Measurements from ENCODE around the gene STAG1. TPM values are rescaled to one million over a fixed set of nuclear protein-coding genes. Genes with fewer than 3 reads are reported as not detected.
"Not testable (repeated sequence)": the region's sequence is repeated elsewhere in the genome, so short reads cannot be mapped to it uniquely, and the experiment has no call there.

Gene STAG1
- total and polyA plus RNA-seq, 7 experiments from 2014 or later, result 18.5 to 50.7 (median 42.0) TPM

GRCh38 chr3:136736950-136737349 lies 15.2 kb downstream of the STAG1 start:
- Mint-ChIP-seq H3K27ac (peak overlapping the region in 1 of 9 donors; percentile 26), H3K4me1 (peaks cover 35 to 83% (median 58%) of the 10 kb centered on the region in 7 donors), H3K4me3 (peak overlapping the region in 1 of 10 donors; percentile 64), H3K36me3 (peaks cover 6 to 19% (median 11%) of the 10 kb centered on the region in 5 donors)
- H3K36me3 ChIP-seq (ENCODE audit: control insufficient read depth in 2 of 3, insufficient read depth in 3 of 3, low read length in 3 of 3); H3K9me3 Mint-ChIP-seq; H3K27me3 ChIP-seq (ENCODE audit: control insufficient read depth in 2 of 2, insufficient read depth in 2 of 2, low read length in 2 of 2); DNase-seq; H3K27me3 Mint-ChIP-seq; H3K4me3 ChIP-seq (ENCODE audit: low read length); H3K9me3 ChIP-seq (ENCODE audit: control insufficient read depth in 2 of 3, low read length in 3 of 3); ATAC-seq; intact Hi-C loops (cut with micrococcal nuclease); POLR2A ChIA-PET; H3K27ac ChIP-seq (ENCODE audit: low read depth, low read length): not testable (repeated sequence)
- CTCF ChIA-PET, result interaction anchor here (0.6 to 2.0 kb wide), 4 partner anchors 15 to 1209 kb away, joined by 3 to 4 read pairs (median 3); partner anchors contain the start of gene STAG1
- H3K4me1 ChIP-seq (ENCODE audit: control insufficient read depth in 2 of 2, insufficient read depth in 2 of 2, low read length in 2 of 2), result peaks cover 7 to 22% of the 10 kb centered on the region in 2 donors

DNA sequence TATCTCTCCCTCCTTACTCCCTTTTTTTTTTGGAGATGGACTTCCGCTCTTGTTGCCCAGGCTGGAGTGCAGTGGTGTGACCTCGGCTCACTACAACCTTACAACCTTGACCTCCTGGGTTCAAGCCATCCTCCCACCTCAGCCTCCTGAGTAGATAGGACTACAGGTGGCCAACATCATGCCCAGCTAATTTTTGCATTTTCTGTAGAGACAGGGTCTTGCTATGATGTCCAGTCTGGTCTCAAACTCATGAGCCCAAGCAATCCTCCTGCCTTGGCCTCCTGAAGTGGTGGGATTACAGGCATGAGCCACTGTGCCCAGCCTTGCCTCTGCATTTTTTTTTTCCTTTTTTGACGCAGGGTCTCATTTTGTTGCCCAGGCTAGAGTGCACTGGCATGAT lies 17.1 kb downstream of the STAG1 start:
- ATAC-seq (no peak), DNase-seq (no peak)
- Mint-ChIP-seq H3K27ac (peak overlapping the region in 6 of 9 donors; percentile 3 to 83 (median 42)), H3K27me3 (no peaks in the 10 kb centered on the region), H3K4me3 (peak overlapping the region in 3 of 10 donors; percentile 15 to 40 (median 35)), H3K36me3 (peaks cover 6 to 14% (median 7%) of the 10 kb centered on the region in 5 donors), H3K9me3 (no peaks in the 10 kb centered on the region), H3K4me1 (peaks cover 43 to 85% (median 62%) of the 10 kb centered on the region in 7 donors)
- H3K4me1 ChIP-seq (ENCODE audit: control insufficient read depth in 2 of 2, insufficient read depth in 2 of 2, low read length in 2 of 2), result peaks cover 20 to 37% of the 10 kb centered on the region in 2 donors
- no peak overlapping the region for H3K27ac ChIP-seq (ENCODE audit: low read depth, low read length)
- H3K27me3 ChIP-seq (ENCODE audit: control insufficient read depth in 2 of 2, insufficient read depth in 2 of 2, low read length in 2 of 2), result no peaks in the 10 kb centered on the region
- no peaks in the 10 kb centered on the region for H3K36me3 ChIP-seq (ENCODE audit: control insufficient read depth in 2 of 3, insufficient read depth in 3 of 3, low read length in 3 of 3)
- intact Hi-C loops (cut with micrococcal nuclease), result no loop called here
- H3K4me3 ChIP-seq (ENCODE audit: low read length), result no peak overlapping the region
- CTCF ChIA-PET, result interaction anchor here (0.6 to 2.0 kb wide), 3 partner anchors 17 to 343 kb away, joined by 3 to 4 read pairs (median 4); partner anchors contain the start of gene STAG1
- POLR2A ChIA-PET, result interaction anchor here (0.8 kb wide), 1 partner anchor 18 kb away, joined by 4 read pairs; no protein-coding TSS in a partner anchor
- H3K9me3 ChIP-seq (ENCODE audit: control insufficient read depth in 2 of 3, low read length in 3 of 3), result no peaks in the 10 kb centered on the region

DNA sequence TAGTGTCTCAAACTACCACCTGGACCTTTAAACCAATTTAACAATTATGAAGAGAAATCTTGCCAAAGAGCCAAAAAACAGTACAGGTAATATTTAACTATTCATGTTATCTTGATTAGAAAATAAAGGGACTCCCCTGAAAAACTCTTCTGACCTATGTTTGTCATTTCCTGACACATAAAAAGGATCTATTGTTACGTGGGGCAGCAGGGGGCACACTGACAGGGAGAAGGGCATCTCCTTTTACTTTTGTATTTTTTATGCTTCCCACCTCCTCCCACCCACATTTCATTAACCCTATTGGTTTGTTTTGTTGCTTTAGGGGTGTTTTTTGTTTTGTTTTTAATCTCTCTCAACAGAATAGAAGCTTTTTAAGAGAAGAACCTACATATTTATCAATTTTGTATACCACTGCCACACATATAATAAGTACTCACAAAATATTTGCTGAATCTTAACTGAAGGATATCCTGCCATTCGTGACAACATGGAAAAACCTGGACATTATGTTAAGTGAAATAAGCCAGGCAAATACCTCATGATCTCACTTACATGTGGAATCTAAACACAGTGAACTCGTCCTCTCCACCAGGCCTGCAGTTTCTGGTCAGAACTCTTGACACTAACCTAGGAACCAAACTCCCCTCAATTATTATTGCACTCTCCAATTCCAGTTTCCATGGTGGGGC lies 17.7 kb downstream of the STAG1 start:
- ATAC-seq, result peak; percentile 54
- no peak overlapping the region for H3K27ac ChIP-seq (ENCODE audit: low read depth, low read length)
- CTCF ChIA-PET, result interaction anchor here (0.6 to 1.4 kb wide), 4 partner anchors 18 to 453 kb away, joined by 3 to 5 read pairs (median 4); partner anchors contain the start of gene STAG1
- no peaks in the 10 kb centered on the region for H3K9me3 ChIP-seq (ENCODE audit: control insufficient read depth in 2 of 3, low read length in 3 of 3)
- H3K4me1 ChIP-seq (ENCODE audit: control insufficient read depth in 2 of 2, insufficient read depth in 2 of 2, low read length in 2 of 2), result peaks cover 20 to 37% of the 10 kb centered on the region in 2 donors
- Mint-ChIP-seq H3K27me3 (no peaks in the 10 kb centered on the region), H3K36me3 (peaks cover 4 to 14% (median 7%) of the 10 kb centered on the region in 5 donors), H3K4me1 (peaks cover 43 to 79% (median 62%) of the 10 kb centered on the region in 7 donors), H3K9me3 (no peaks in the 10 kb centered on the region), H3K27ac (peak overlapping the region in 7 of 9 donors; percentile 1 to 83 (median 32)), H3K4me3 (peak overlapping the region in 5 of 10 donors; percentile 2 to 40 (median 26))
- intact Hi-C loops (cut with micrococcal nuclease), result loop anchor here in 1 of 2 donors (1.0 to 5.0 kb wide), 2 partner anchors 18 to 52 kb away; partner anchors contain the start of gene STAG1
- H3K4me3 ChIP-seq (ENCODE audit: low read length), result no peak overlapping the region
- POLR2A ChIA-PET, result no interaction called here
- peak in 1 of 9 donors; percentile 8 for DNase-seq
- H3K27me3 ChIP-seq (ENCODE audit: control insufficient read depth in 2 of 2, insufficient read depth in 2 of 2, low read length in 2 of 2), result no peaks in the 10 kb centered on the region
- H3K36me3 ChIP-seq (ENCODE audit: control insufficient read depth in 2 of 3, insufficient read depth in 3 of 3, low read length in 3 of 3), result no peaks in the 10 kb centered on the region

DNA sequence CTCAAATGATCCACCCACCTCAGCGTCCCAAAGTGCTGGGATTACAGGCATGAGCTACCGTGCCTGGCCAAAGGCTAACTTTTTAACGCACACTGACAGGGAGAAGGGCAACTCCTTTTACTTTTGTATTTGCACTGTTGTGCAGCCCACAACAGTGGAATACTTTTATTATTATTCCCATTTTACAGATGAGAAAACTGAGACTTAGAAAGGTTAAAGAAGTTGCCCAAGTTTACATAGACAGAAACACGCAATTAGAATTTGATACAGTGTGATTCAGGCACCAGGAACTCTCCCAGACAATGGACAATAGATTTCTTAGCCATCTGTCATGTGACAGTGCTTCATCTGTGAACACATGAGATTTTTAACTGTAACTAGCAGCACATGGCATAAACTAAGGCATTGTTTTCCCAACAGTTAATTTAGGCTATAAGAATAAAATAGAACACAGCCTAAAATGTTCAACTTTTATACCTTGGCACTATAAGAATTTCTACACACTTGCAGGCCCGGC lies 18.8 kb downstream of the STAG1 start:
- DNase-seq (no peak), ATAC-seq (no peak)
- no peaks in the 10 kb centered on the region for H3K9me3 ChIP-seq (ENCODE audit: control insufficient read depth in 2 of 3, low read length in 3 of 3)
- H3K27me3 ChIP-seq (ENCODE audit: control insufficient read depth in 2 of 2, insufficient read depth in 2 of 2, low read length in 2 of 2), result no peaks in the 10 kb centered on the region
- Mint-ChIP-seq H3K4me1 (peaks cover 49 to 83% (median 70%) of the 10 kb centered on the region in 7 donors), H3K9me3 (no peaks in the 10 kb centered on the region), H3K27ac (no peak overlapping the region), H3K27me3 (no peaks in the 10 kb centered on the region), H3K4me3 (no peak overlapping the region), H3K36me3 (peaks cover 4 to 14% (median 7%) of the 10 kb centered on the region in 5 donors)
- ChIA-PET CTCF (interaction anchor here (1.4 kb wide), 1 partner anchor 19 kb away, joined by 5 read pairs; the partner anchor contains the start of gene STAG1), POLR2A (no interaction called here)
- intact Hi-C loops (cut with micrococcal nuclease), result loop anchor here in 1 of 2 donors (5.0 kb wide), 1 partner anchor 51 kb away; no protein-coding TSS in a partner anchor
- H3K36me3 ChIP-seq (ENCODE audit: control insufficient read depth in 2 of 3, insufficient read depth in 3 of 3, low read length in 3 of 3), result no peaks in the 10 kb centered on the region
- no peak overlapping the region for H3K27ac ChIP-seq (ENCODE audit: low read depth, low read length)
- H3K4me3 ChIP-seq (ENCODE audit: low read length), result no peak overlapping the region
- peaks cover 20 to 43% of the 10 kb centered on the region in 2 donors for H3K4me1 ChIP-seq (ENCODE audit: control insufficient read depth in 2 of 2, insufficient read depth in 2 of 2, low read length in 2 of 2)

GRCh38 chr3:136731274-136731884 lies 20.8 kb downstream of the STAG1 start:
- Mint-ChIP-seq H3K36me3 (peaks cover under 1 to 4% (median under 1%) of the 10 kb centered on the region in 5 donors), H3K27ac (peak overlapping the region in 6 of 9 donors; percentile 3 to 60 (median 26)), H3K4me3 (peak overlapping the region in 9 of 10 donors; percentile 3 to 63 (median 12)), H3K9me3 (no peaks in the 10 kb centered on the region), H3K27me3 (no peaks in the 10 kb centered on the region), H3K4me1 (peaks cover 47 to 83% (median 71%) of the 10 kb centered on the region in 7 donors)
- Histone ChIP-seq H3K36me3 (ENCODE audit: control insufficient read depth in 2 of 3, insufficient read depth in 3 of 3, low read length in 3 of 3) (no peaks in the 10 kb centered on the region), H3K9me3 (ENCODE audit: control insufficient read depth in 2 of 3, low read length in 3 of 3) (no peaks in the 10 kb centered on the region), H3K4me3 (ENCODE audit: low read length) (no peak overlapping the region), H3K27ac (ENCODE audit: low read depth, low read length) (no peak overlapping the region), H3K4me1 (ENCODE audit: control insufficient read depth in 2 of 2, insufficient read depth in 2 of 2, low read length in 2 of 2) (peaks cover 32 to 43% of the 10 kb centered on the region in 2 donors), H3K27me3 (ENCODE audit: control insufficient read depth in 2 of 2, insufficient read depth in 2 of 2, low read length in 2 of 2) (no peaks in the 10 kb centered on the region)
- intact Hi-C loops (cut with micrococcal nuclease), result loop anchor here in 1 of 2 donors (2.0 to 5.0 kb wide), 2 partner anchors 13 to 49 kb away; no protein-coding TSS in a partner anchor
- DNase-seq (no peak), ATAC-seq (no peak)
- CTCF ChIA-PET, result no interaction called here
- POLR2A ChIA-PET, result no interaction called here

DNA sequence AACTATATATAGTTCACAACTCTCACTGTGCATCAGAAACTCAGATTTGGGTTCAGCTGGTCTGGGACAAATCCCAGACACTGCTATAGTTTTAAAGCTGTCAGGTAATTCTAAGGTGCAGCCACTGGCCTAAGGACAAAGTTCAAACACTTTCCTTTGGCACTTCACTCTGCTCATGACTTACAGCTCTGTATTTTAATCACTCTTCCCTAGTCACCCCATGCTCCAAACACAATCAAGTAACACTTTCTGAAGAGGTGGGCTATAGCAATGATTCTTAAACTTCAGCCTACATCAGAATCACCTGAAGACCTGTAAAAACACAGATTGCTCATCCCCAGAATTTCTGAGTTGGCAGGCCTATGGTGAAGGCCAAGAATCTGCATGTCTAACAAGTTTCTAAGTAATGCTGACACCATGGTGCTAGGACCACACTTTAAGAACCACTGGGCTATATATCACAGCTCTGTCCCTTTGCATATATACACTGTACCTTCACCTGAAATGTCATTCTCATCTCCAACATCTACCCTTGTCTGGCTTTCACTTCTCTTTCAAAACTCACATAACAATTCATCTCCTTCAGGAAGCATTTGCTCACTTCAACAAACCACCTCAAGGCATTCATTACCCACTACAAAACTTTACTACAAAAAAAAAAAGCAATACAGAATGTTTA lies 21.4 kb downstream of the STAG1 start:
- Mint-ChIP-seq H3K36me3 (peaks cover 0 to 2% (median 0%) of the 10 kb centered on the region in 5 donors), H3K4me3 (peak overlapping the region in 8 of 10 donors; percentile 2 to 41 (median 11)), H3K4me1 (peaks cover 47 to 83% (median 71%) of the 10 kb centered on the region in 7 donors), H3K27ac (peak overlapping the region in 5 of 9 donors; percentile 3 to 29 (median 25)), H3K9me3 (no peaks in the 10 kb centered on the region), H3K27me3 (no peaks in the 10 kb centered on the region)
- intact Hi-C loops (cut with micrococcal nuclease), result loop anchor here in 1 of 2 donors (2.0 to 5.0 kb wide), 2 partner anchors 14 to 48 kb away; no protein-coding TSS in a partner anchor
- Histone ChIP-seq H3K4me1 (ENCODE audit: control insufficient read depth in 2 of 2, insufficient read depth in 2 of 2, low read length in 2 of 2) (peaks cover 38 to 43% of the 10 kb centered on the region in 2 donors), H3K27ac (ENCODE audit: low read depth, low read length) (no peak overlapping the region), H3K27me3 (ENCODE audit: control insufficient read depth in 2 of 2, insufficient read depth in 2 of 2, low read length in 2 of 2) (no peaks in the 10 kb centered on the region), H3K4me3 (ENCODE audit: low read length) (no peak overlapping the region), H3K9me3 (ENCODE audit: control insufficient read depth in 2 of 3, low read length in 3 of 3) (no peaks in the 10 kb centered on the region), H3K36me3 (ENCODE audit: control insufficient read depth in 2 of 3, insufficient read depth in 3 of 3, low read length in 3 of 3) (no peaks in the 10 kb centered on the region)
- ATAC-seq, result no peak
- no peak for DNase-seq
- ChIA-PET POLR2A (interaction anchor here (0.6 kb wide), 1 partner anchor 12 kb away, joined by 3 read pairs; no protein-coding TSS in a partner anchor), CTCF (interaction anchor here (1.1 kb wide), 1 partner anchor 283 kb away, joined by 5 read pairs; no protein-coding TSS in a partner anchor)
